Measurements from ENCODE around the gene DNAI2. TPM values are rescaled to one million over a fixed set of nuclear protein-coding genes. Genes with fewer than 3 reads are reported as not detected.

DNAI2 gene
- polyA plus RNA-seq, 2 of the 4 experiments (the other 2 are of a cell fraction): not detected

DNA sequence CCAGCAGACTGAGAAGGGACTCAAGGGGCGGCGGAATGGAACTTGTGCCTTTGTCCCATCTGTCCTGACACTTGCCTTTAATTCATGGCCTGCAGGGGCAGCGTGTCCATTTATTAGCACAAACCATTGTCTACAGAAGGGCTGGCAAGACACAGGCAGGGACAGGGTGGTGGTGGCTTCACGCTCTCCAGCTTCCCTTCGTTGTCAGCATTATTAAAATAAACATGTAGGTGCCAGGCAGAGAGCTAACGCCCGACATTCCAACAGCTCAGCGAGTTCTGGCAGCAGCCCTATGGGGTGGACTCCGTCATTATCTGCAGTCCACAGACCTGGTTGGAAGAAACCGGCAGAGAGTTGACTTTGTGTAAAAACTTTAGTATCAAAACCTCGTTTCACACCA lies 16.3 kb downstream of the DNAI2 start:
- FAIRE-seq (no peak), ATAC-seq (peak; percentile 59 to 61; a peak in 4 of 6 replicates), DNase-seq (ENCODE audit: low read depth in 1 of 2, low spot score in 1 of 2) (no peak)
- TF ChIP-seq EHMT2 (IDR thresholded peaks at IDR 0.05; ENCODE audit: low read depth): no peak
- TF ChIP-seq RARB (CRISPR knock-in tag; IDR thresholded peaks at IDR 0.05): no peak
- TF ChIP-seq, protein P1, sequence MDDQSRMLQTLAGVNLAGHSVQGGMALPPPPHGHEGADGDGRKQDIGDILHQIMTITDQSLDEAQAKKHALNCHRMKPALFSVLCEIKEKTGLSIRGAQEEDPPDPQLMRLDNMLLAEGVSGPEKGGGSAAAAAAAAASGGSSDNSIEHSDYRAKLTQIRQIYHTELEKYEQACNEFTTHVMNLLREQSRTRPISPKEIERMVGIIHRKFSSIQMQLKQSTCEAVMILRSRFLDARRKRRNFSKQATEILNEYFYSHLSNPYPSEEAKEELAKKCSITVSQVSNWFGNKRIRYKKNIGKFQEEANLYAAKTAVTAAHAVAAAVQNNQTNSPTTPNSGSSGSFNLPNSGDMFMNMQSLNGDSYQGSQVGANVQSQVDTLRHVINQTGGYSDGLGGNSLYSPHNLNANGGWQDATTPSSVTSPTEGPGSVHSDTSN (IDR thresholded peaks at IDR 0.05): no peak
- TF ChIP-seq GATA3 (IDR thresholded peaks at IDR 0.05; ENCODE audit: borderline replicate concordance): no peak
- no peak for TF ChIP-seq ZFP36 (IDR thresholded peaks at IDR 0.05; ENCODE audit: borderline replicate concordance, partially characterized antibody)
- TF ChIP-seq EP300 (IDR thresholded peaks at IDR 0.05): no peak
- no peak for TF ChIP-seq FOXS1 (CRISPR knock-in tag; IDR thresholded peaks at IDR 0.05)
- Histone ChIP-seq H3K9me3 (no peaks in the 10 kb centered on the region), H3K4me3 (no peak overlapping the region), H3K27ac (no peak overlapping the region), H3K4me2 (no peak overlapping the region), H3K4me1 (no peaks in the 10 kb centered on the region)
- 72% methylated on average over 11 of the region's 11 CpGs for WGBS (ENCODE audit: missing lambda C conversion rate)
- POLR2A ChIA-PET: interaction anchor here (1.0 kb wide), 2 partner anchors 77 to 87 kb away, joined by 3 read pairs; partner anchors contain the start of genes RPL38 and TTYH2
- CTCF ChIA-PET: interaction anchor here (12.3 kb wide), 1 partner anchor 8 kb away, joined by 125 read pairs; no protein-coding TSS in a partner anchor

GRCh38 chr17:74292495-74292894 lies 18.5 kb downstream of the DNAI2 start:
- ATAC-seq (no peak), DNase-seq (ENCODE audit: low read depth in 1 of 2, low spot score in 1 of 2) (no peak), FAIRE-seq (no peak)
- Histone ChIP-seq H3K27ac (no peak overlapping the region), H3K4me2 (no peak overlapping the region), H3K4me1 (peaks cover 7% of the 10 kb centered on the region; the same call in 2 of the 3 replicates), H3K4me3 (no peak overlapping the region), H3K9me3 (no peaks in the 10 kb centered on the region)
- POLR2A ChIA-PET: no interaction called here
- no peak for TF ChIP-seq NPAS2 (CRISPR knock-in tag; IDR thresholded peaks at IDR 0.05; ENCODE audit: borderline replicate concordance)
- TF ChIP-seq RNF2 (IDR thresholded peaks at IDR 0.05; ENCODE audit: borderline replicate concordance, low read depth): no peak
- no peak for TF ChIP-seq POLR2A (IDR thresholded peaks at IDR 0.05; ENCODE audit: low read length)
- TF ChIP-seq POLR2AphosphoS2 (conservative IDR thresholded peaks at IDR 0.05; ENCODE audit: low read length): no peak
- TF ChIP-seq EHF (CRISPR knock-in tag; IDR thresholded peaks at IDR 0.05): no peak
- TF ChIP-seq GATA3 (IDR thresholded peaks at IDR 0.05; ENCODE audit: borderline replicate concordance): no peak
- TF ChIP-seq, protein P1 (IDR thresholded peaks at IDR 0.05): no peak
- TF ChIP-seq KDM5A (IDR thresholded peaks at IDR 0.05): no peak
- TF ChIP-seq TP53 (CRISPR knock-in tag; IDR thresholded peaks at IDR 0.05): no peak
- TF ChIP-seq CBX2 (IDR thresholded peaks at IDR 0.05; ENCODE audit: borderline replicate concordance, low read depth): no peak
- TF ChIP-seq HOXB5 (CRISPR knock-in tag; IDR thresholded peaks at IDR 0.05): no peak
- no peak for TF ChIP-seq NFE2L2 (conservative IDR thresholded peaks at IDR 0.05; ENCODE audit: low read length)
- TF ChIP-seq EP300 (IDR thresholded peaks at IDR 0.05): no peak
- no peak for TF ChIP-seq RARB (CRISPR knock-in tag; IDR thresholded peaks at IDR 0.05)
- no peak for TF ChIP-seq JUN (IDR thresholded peaks at IDR 0.05)
- no peak for TF ChIP-seq MAZ (IDR thresholded peaks at IDR 0.05; ENCODE audit: borderline replicate concordance, low read depth, low read length)
- no peak for TF ChIP-seq CBX8 (IDR thresholded peaks at IDR 0.05)
- TF ChIP-seq HDAC2 (IDR thresholded peaks at IDR 0.05): no peak
- TF ChIP-seq, protein P2, sequence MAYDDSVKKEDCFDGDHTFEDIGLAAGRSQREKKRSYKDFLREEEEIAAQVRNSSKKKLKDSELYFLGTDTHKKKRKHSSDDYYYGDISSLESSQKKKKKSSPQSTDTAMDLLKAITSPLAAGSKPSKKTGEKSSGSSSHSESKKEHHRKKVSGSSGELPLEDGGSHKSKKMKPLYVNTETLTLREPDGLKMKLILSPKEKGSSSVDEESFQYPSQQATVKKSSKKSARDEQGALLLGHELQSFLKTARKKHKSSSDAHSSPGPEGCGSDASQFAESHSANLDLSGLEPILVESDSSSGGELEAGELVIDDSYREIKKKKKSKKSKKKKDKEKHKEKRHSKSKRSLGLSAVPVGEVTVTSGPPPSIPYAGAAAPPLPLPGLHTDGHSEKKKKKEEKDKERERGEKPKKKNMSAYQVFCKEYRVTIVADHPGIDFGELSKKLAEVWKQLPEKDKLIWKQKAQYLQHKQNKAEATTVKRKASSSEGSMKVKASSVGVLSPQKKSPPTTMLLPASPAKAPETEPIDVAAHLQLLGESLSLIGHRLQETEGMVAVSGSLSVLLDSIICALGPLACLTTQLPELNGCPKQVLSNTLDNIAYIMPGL (CRISPR knock-in tag; IDR thresholded peaks at IDR 0.05; ENCODE audit: borderline replicate concordance): no peak
- TF ChIP-seq HEYL (CRISPR knock-in tag; IDR thresholded peaks at IDR 0.05): no peak
- 77% methylated on average over 10 of the region's 10 CpGs for WGBS (ENCODE audit: missing lambda C conversion rate)
- CTCF ChIA-PET: interaction anchor here (0.6 to 9.1 kb wide), 2 partner anchors 78 to 697 kb away, joined by 3 to 62 read pairs; partner anchors contain the start of gene TTYH2
